ENCODE measurements around the gene HNMT.
"Not testable (repeated sequence)": the region's sequence is repeated elsewhere in the genome, so short reads cannot be mapped to it uniquely, and the experiment has no call there.

The HNMT gene

DNA sequence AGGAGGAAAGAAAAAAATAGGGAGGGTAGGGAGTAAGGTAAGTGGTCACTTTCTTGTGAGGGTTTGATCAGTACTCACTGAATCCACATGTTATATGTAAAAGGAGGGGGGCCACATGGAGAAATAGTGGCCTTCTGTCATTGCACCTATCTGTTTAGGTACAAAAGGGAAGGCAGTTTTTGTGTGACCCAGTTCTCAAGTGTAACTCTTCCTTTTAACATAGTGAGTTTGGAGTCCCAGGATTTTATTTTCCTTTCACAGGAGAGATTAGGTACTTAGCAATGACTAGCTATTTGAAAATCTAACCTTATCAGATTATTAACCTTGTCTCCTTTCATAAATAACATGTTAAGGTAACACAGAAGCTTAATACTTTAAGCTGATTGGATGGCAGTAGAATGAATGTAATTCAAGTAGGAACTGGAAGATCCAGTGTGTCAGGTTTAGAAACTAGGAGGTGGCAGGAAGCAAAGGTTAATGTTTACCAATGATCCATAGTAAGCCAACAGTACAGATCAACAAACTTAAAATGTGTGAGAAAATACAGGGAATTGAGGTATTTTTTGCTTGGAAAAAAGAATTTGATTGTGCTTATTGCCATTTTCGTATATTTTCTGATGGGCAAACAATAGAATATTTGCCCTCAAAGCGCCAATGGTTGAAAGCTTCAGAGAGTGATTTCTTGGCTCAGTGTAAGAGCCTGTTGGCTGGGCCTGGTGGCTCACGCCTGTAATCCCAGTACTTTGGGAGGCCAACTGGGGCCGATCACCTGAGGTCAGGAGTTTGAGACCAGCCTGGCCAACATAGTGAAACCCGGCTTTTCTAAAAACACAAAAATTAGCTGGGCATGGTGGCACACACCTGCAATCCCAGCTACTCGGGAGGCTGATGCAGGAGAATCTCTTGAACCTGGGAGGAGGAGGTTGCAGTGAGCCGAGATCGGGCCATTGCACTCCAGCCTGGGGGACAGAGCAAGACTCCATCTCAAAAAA lies 11.3 kb downstream of the HNMT start:
- DNase-seq = no peak

DNA sequence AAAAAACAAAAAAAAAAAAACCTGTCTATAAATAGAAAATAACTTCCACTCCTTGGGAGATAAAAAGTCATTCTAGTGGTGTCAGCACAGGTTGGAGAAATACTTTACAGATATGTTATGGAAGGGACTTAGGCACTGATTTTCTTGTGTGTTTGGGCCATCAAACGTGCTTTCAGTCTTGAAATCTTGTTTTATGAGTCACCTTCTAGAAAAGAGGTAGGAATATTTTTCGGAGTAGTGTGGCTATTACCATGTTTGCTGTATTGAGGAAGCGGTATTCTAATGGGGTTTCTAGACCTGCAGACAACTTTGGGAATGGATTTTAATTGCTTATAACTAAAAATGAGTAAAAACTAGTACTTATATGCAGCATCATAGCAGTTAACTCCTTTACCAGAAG lies 12.0 kb downstream of the HNMT start:
- DNase-seq = no peak

DNA sequence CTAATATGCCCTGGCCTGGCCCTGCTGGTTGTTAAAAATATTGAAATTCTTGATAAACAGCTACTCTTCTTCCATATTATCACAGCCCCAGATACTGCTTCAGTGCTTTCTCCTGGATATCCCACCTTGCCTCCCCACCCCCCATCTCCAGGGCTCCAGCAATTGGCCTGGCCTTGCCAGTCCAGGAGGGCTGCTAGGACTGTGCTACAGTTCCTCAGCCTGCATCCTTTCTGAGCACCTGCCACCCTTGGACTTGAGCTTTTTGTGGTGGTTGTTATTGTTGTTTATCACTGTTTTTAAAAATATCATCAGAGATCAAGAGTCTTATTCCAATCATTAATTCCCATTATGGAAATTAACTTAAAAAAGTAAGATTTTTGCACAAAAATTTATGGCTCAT lies 13.5 kb downstream of the HNMT start:
- DNase-seq = no peak

DNA sequence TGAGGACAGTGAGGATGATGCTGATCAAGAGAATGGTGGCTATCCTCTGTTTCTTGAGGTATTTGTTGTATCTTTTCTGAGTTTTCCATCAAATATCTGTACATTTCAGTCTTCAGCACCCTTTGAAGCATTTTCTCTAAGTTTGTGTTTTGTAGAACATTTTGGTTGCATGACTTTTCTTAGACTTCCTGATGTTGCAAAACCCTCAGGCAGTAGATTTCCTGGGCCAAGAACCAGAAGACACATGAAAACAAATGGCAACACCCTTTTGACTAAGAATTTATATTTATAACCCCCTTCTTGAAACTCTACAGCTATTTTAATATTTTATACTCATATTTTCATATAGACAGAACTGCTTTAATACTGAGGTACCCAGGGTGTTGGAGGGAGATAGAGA lies 16.2 kb downstream of the HNMT start:
- DNase-seq = peak in 1 of 2 donors; percentile 21

DNA sequence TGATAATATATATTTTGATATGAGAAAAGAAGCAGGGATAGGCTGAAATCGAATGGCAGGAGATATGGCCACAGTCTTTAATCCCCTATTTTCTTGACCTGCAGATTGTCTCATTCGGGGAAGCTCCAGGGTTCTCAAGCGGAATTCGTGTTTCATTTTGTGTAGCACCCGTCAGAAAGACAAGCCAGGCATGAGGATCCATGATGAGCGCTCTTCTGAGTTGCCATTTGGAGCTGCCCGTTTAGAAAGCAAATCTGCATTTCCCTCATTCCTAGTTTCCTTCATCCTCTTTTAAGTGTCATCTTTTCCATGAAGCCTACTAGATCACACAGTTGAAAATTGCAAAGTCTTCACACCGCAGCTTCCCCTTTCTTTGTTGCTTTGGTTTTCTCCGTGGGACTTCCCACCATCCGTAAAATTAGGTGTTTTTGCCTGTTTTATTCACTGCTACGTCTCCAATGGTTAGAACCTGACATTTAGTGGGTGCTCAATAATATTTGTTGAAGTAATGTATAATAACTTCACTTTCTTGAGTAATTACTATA lies 16.9 kb downstream of the HNMT start:
- DNase-seq = peak in 1 of 2 donors; percentile 20

DNA sequence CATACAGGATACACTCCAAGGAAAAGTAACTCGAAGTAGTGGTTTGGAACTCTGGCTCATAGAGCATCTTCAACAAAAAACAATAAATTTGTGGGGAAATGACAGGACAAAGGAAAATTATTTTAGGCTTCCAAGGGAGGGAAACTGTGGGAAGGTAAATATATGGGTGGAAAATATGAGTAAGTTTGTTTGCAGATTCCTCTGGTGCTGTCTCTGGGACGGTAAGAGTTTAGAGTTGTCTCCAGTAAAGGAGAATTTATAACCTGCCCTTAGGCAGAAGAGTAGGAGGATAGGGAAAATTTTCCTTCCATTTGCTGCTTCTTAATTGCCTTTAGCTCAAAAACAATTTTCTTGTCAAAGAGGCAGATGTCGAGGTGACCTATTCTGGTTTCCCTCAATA lies 19.3 kb downstream of the HNMT start:
- no peak for DNase-seq

DNA sequence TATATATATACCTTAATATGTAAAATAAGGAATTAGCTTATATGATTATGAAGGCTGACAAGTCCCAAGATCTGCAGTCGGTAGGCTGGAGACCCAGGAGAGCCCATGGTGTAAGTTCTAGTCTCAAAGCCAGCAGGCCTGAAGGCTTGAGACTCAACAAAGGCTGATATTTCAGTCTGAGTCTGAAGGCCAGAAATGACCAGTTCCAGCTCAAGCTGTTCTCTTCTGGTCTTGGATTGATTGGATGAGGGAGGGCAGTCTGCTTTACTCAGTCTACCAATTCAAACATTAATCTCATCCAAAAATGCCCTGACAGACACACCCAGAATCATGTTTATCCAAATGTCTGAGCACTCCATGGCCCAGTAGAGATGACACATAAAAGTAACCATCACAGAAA lies 22.0 kb downstream of the HNMT start:
- no peak for DNase-seq

DNA sequence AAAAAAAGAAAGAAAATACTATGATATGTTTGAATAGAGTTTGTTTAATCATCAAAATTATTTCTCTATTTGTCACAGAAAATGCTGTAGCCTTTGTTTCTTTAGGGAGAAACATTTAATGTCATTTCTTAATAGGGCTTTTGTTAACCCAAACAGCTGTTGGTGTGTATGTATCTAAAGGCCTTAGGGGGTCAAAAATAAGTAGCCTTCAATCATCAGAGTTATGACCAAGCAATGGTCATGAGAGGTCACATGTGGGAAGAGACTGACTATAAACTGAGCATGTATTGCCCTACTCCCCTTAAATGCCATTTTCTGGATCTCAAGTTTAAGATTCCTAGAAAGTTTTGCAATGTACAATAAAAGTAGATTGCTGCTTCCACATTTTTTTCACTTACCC lies 22.7 kb downstream of the HNMT start:
- no peak for DNase-seq

DNA sequence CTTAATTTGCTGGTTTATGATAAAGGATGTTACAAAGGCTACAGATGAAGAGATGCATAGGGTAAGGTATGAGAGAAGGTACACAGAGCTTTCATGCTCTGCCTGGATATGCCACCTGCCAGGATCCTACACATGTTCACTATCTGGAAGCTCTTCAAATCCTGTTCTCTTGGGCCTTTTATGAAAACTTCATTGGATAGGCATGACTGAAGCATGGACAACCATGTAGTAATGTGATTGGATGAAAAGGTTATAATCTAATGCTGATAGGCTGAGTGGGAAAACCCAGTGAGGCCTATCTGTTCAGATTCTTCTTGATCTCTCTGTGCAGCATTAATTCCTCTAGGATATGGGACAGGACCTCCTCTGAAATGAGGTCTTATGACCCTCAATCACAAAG lies 26.8 kb downstream of the HNMT start:
- no peak for DNase-seq

DNA sequence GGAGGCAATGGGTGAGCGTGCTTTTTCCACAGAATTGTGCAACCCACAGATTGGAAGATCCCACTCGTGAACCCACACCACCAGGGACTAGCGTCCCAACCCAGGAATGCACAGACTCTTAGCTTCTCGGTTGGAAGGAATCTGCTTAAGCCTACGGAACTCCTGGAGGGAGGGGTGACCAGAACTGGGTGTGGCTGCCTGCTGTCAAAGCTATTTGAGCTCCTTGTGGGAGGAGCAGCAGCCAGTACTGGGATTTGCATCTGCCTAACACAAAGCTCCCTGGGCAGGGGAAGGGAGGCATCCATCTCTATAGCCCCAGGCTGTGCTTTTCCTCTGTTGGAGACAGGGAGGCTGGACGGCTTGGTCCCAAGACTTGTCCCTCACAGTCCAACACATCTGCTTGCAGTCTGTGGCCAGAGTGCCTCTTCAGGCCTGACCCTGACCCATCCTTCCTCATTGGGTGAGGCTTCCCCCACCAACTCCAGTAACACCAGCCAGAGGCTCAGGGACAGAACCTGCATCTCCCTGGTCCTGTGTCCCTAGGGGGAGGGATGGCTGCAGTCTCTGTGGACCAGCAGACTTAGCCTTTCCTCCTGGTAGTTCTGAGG lies 27.9 kb downstream of the HNMT start:
- no peak for DNase-seq

DNA sequence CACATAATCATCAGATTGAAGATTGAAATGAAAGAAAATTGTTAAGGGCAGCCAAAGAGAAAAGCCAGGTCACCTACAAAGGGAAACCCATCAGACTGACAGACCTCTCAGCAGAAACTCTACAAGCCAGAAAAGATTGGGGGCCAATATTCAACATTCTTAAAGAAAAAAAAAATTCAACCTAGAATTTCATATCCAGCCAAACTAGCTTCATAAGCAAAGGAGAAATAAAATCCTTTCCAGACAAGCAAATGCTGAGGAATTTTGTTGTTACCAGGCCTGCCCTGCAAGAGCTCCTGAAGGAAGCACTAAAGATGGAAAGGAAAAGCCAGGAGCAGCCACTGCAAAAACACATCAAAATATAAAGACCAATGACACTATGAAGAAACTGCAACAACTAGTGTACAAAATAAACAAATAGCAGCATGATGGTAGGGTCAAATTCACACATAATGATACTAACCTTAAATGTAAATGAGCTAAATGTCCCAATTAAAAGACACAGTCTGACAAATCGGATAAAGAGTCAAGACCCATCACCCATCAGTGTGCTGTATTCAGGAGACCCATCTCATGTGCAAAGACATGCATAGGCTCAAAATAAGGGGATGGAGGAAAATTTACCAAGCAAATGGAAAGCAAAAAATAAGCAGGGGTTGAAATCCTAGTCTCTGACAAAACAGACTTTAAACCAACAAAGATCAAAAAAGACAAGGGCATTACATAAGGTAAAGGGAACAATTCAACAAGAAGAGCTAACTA lies 29.6 kb downstream of the HNMT start:
- not testable (repeated sequence) for DNase-seq

DNA sequence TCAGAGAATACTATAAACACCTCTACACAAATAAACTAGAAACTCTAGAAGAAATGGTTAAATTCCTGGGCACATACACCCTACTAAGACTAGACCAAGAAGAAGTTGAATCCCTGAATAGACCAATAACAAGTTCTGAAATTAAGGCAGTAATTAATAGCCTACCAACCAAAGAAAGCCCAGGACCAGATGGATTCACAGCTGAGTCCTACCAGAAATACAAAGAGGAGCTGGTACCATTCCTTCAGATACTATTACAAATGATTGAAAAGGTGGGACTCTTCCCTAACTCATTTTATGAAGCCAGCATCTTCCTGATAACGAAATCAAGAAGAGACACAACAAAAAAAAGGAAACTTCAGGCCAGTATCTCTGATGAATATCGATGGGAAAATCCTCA lies 31.1 kb downstream of the HNMT start:
- DNase-seq = not testable (repeated sequence)

DNA sequence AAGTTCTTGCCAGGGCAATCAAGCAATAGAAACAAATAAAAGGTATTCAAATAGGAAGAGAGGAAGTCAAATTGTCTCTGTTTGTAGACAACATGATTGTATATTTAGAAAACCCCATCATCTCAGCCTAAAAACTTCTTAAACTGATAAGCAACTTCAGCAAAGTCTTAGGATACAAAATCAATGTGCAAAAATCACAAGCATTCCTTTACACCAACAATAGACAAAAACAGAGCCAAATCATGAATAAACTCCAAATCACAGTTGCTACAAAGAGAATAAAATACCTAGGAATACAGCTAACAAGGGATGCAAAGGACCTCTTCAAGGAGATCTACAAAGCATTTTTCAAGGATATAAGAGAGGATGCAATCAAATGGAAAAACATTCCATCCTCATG lies 31.9 kb downstream of the HNMT start:
- not testable (repeated sequence) for DNase-seq

DNA sequence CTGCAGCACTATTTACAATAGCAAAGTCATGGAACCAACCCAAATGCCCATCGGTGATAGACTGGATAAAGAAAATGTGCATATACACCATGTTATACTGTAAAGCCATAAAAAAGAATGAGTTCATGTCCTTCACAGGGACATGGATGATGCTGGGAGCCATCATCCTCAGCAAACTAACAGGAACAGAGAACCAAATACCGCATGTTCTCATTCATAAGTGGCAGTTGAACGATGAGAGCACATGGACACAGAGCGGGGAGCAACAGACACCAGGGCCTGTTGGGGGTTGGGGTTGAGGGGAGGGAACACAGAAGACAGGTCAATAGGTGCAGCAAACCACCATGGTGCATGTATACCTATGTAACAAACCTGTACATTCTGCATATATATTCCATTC lies 33.5 kb downstream of the HNMT start:
- no peak for DNase-seq

DNA sequence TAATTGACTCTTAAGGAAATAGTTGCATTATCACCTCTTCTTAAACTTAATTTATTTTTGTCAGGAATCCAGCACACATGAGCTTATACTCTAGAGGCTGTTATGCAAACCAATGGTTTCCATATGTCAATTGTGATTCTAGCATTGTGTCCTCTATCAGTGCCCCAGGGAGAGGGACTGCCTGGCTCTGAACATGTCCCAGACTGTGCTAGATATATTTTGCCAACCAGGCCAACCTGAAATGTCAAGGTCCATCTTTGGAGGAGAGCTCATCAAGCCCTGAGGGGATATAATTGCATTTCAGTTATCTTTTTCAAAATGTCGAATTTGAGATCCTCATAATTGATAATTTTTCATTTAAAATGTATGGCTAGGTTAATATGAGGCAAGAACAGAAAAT lies 34.2 kb downstream of the HNMT start:
- no peak for DNase-seq

DNA sequence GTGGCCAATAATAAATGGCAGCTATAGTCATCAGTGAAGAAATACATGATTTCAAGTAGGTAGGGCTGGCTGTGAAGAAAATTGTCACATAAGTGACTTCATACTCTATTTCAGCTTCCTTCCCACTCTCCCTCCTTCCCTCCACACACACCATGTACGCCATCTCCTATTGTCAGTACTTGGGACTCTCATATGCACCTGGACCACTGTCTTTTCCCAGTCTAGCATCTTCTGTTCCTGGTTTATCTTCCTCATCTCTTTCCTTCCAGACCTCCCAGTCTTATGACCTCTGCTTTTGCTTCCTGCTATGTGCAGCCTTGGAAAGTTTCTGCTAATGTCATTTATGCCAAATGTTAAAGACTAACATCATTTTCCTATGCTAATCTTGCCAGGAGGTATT lies 35.0 kb downstream of the HNMT start:
- DNase-seq = no peak

DNA sequence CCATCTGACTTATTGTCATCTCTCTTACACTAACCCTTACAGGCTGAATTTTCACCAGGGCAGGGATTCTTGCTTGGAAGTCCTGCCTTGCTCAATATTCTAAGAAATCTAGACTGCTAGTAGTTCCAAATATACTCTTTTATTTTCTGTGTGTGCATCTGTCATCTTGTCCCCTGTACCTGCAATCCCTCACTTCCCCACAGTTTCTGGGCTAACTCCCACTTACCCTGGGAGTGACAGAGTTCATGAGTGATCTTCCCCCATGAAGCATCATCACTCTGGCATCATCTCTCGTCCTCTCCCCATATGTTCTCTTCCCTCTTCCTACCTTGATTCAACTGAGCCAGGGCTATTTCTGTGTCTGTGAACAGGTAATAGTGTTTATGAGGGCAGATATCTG lies 35.7 kb downstream of the HNMT start:
- no peak for DNase-seq

DNA sequence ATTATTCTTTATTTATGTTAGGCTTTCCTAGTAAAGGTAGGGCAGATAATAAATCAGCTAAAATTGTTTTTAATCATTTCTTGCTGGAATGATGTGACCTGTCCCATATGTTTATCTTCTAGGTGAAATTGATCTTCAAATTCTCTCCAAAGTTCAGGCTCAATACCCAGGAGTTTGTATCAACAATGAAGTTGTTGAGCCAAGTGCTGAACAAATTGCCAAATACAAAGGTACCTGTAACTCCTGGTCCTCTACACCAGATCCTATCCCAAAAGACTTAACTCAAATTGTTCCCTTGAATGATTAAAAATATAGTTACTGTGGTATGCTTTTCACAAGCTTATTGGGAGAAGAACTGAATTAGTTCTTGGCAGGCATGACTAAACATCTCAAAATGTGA lies 36.5 kb downstream of the HNMT start:
- no peak for DNase-seq

DNA sequence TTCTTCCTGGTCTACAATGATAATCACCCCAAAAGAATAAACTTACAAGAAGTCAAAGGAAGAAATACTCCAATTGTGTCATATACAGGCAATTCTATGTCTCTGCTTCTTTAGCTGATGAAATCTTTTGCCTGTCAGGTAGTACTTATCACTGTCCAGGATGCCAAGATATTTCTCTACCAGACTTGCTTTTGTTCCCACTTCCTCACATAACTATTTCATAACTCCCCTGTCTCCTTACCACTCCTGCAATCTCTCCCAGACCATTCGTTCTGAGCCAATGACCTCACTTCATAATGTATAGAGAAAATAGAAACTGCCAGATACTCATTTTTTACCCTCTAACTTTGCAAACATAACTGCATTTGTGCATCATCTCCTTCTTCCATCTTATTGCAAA lies 39.1 kb downstream of the HNMT start:
- no peak for DNase-seq

DNA sequence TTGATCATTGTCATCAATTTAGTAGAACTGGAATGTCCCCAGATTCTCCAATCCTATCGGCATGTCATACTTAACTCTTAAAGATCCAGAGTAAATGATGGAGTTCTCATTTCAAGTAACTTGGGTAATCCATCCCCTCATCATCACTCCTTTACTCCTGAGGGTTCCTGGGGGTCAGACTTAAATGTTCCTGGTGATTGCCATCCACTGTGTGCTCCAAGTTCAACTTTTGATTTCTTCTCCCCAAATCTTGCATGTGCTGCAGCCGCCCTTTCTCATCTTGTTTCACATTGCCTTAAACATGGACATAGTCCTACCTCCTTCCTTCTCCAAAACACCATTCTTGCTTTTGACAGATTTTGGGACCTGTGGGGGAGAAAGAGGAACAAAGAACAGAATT lies 43.2 kb downstream of the HNMT start:
- DNase-seq = no peak

DNA sequence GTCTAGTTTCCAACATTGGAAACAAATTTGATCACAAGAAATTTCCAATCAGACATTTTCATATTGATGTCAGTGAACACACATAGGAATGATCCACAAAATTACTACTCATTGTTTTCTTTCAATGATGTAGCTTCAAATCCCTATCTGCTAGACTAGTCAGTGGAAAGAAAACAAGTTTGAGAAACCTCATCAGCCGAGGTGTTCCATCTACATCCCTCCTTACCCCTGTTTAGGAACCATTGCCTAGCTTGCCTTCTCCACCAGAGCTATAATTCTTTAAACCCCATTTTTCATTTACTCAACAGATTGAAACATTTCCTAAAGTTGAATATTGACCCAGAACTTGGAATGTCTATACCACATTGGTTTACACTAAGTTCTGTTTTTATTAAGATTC lies 45.3 kb downstream of the HNMT start:
- no peak for DNase-seq

DNA sequence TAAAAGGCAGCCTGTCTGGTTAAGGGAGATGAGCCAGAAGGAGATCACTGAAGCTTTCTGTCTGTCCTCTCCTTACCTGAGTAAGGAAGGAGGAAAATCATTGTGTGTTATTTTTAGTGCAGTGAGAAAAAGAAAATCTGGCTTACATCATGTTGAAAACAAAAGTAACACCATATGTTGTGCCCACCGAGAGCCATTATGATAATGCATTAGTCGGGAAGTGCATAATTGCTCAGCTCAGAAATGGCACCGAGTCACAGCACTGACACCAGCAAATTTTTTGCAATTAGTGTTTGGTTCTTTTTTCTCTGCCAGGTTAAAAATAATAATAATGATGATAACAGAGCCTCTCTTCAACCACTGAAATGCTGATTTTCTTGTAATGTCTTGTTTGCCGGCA lies 46.6 kb downstream of the HNMT start:
- DNase-seq = no peak

DNA sequence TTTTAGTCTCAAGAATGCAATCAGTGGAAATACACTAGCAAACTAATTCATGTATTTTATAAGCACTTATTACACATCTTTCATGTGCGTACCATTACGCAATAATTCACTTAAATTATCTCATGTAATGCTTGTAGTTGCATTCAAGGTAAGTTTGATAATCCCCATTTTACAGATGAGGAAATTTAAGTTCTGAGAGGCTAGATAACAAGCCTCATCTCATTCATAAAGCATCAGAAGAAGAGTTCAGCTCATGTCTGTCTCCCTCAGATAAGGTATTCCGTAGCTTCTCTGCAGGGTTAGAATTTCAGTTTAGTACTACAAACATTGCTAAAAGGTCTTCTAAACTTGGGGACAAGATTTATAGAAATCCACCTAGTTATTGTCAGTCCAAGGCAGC lies 47.8 kb downstream of the HNMT start:
- DNase-seq = no peak

Measured in inflammatory macrophage (primary cell).